ENCODE data around the gene CHDH.

DNA sequence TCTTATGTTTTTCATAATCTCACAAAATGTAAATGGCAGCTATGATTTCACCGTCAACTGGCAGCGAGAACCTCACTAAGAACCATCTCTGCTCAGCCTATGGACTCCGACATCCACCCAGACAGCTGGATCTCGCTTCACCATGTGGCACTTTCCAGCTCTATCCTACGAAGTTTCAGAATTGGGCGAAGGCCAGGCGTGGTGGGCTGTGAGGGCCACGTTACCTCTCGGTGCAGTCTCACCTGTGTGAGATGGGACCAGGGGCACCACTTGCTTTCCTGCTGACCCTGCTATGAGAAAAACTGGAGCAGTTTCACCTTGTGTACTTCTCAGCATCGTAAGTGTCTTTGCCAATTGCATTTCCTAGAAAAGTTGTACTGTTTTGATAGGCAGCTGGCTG, 32.3 kb downstream of the CHDH start:
- no peak for TF ChIP-seq POLR2A (IDR thresholded peaks at IDR 0.05; ENCODE audit: low read depth, low read length)
- no peak for TF ChIP-seq TAF1 (IDR thresholded peaks at IDR 0.05; ENCODE audit: borderline replicate concordance, low read depth, low read length)

Data from GM12892 (cell line).